Posterior vena cava (tissue), 2 donors: ENCODE measurements around the gene CCDC127. TPM values are rescaled to one million over a fixed set of nuclear protein-coding genes. Genes with fewer than 3 reads are reported as not detected.

Experiments
- DNase-seq: peaks from one replicate; pipeline ENCODE4 v3.0.0-alpha.2; 2020; ENCODE audit warnings: low spot score
- intact Hi-C, 2 donors: fragments of 100-400 bp; cut with DNase I; formaldehyde crosslinking; loops; one replicate each; pipeline versions ENCODE4 v1.14.1 to v1.14.2; 2022 to 2023
- total RNA-seq, 2 donors: library from RNA; stranded (reverse); fragmentation: NEBNext Ultra II Directional; extraction: Animal tissue kit (Norgen Biotek cat#: 25700); gene quantifications; one replicate each; pipeline ENCODE4 v1.2.1, GENCODE V29; 2021
- donor health status: DM: yes; HTN: yes; CAD: no.
- donor health status: DM: yes; HTN: yes; CAD: no.

Gene CCDC127
- total RNA-seq, 2 donors from 2014 or later = 5.8 to 6.9 TPM

DNA sequence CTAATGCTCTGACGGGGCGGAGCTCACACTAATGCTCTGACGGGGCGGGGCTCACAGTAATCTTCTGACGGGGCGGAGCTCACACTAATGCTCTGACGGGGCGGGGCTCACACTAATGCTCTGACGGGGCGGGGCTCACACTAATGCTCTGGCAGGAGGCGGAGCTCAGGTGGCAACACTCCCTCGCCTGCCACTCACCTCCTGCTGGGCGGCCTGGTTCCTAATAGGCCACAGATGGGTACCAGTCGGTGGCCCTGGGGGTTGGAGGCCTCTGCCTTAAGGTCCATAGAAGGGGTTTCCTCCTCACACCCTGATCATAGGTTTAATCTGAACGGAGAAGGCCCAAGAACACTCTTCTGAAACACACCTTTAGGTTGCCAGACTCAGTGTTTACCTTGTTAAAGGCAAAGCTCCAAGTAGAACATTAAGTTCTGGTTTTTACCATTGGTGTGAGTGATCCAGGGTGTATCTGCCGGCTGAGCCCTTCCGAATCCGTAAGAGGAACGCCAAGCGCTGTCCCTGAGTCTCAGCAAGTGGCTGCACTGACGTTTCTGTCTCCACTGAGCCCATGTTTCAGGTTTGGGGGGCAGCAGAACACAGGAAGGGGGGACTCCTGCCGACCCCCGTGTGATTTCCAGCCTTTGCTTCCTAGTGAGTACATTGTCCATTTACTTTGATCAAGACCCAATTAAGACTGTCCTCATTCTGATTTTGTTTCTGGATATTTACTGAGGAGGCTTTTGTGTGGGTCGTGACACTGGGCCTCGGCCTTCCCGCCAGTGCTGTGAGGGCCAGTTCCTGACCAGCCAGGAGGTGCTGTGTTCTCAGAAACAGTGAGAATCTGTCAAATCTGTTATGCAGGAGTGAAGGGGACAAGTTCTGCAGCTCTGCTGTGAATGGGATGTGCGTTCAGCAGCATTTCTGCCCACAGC lies 51.2 kb downstream of the CCDC127 start:
- peak; percentile 71 for DNase-seq
- intact Hi-C loops = no loop called here

DNA sequence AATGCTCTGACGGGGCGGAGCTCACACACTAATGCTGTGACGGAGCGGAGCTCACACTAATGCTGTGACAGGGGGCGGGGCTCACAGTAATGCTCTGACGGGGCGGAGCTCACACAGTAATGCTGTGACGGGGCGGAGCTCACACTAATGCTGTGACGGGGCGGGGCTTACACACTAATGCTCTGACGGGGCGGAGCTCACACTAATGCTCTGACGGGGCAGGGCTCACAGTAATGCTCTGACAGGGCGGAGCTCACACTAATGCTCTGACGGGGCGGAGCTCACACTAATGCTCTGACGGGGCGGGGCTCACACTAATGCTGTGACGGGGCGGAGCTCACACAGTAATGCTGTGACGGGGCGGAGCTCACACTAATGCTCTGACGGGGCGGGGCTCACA lies 53.2 kb downstream of the CCDC127 start:
- intact Hi-C loops = loop anchor here in 1 of 2 donors (2.0 to 5.0 kb wide), 2 partner anchors 36 to 1558 kb away; no protein-coding TSS in a partner anchor
- peak; percentile 26 for DNase-seq

DNA sequence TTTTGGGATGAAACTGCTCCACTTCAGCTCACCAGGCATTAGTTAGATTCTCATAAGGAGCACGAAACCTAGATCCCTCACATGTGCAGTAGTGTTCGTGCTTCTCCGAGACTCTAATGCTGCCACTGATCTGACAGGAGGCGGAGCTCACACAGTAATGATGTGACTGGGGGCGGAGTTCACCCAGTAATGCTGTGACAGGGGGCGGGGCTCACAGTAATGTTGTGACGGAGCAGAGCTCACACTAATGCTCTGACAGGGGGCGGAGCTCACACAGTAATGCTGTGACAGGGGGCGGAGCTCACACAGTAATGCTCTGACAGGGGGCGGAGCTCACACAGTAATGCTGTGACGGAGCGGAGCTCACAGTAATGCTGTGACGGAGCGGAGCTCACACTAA lies 53.7 kb downstream of the CCDC127 start:
- intact Hi-C loops = loop anchor here in 1 of 2 donors (2.0 to 5.0 kb wide), 2 partner anchors 37 to 1558 kb away; no protein-coding TSS in a partner anchor
- DNase-seq = peak; percentile 48

DNA sequence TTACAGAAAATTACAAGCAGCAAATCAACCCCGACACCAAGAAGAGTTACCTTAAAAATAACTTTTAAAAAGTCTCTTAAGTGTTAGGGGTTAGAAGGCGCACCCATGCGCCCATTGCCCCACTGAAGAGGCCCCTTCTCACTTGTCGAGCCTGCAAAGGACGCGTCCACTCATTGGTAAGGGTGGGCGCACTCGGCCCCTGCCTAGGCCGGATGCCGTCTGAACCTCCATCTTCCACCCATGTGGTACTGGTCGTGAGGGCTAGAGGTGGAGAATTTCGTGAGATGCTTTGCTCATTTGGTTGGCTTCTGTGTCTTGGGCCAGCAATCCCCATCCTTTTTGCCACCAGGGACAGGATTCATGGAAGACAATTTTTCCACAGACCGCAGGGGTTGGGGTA lies 54.1 kb downstream of the CCDC127 start:
- DNase-seq = peak; percentile 45
- intact Hi-C loops = loop anchor here in 1 of 2 donors (2.0 to 5.0 kb wide), 2 partner anchors 37 to 1558 kb away; no protein-coding TSS in a partner anchor

DNA sequence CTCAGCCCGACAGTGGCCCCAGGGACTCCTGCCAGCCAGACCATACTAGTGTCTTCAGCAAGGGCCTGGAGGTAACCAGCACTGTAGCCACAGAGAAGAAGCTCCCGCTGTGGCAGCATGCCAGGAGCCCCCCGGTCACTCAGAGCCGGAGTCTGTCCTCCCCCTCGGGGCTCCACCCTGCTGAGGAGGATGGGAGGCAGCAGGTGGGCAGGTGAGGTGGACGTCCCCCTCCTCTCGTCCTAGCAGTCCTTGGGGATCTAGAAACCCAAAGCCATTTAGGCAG lies 54.7 kb downstream of the CCDC127 start:
- intact Hi-C loops = loop anchor here in 1 of 2 donors (5.0 kb wide), 1 partner anchor 1559 kb away; no protein-coding TSS in a partner anchor
- peak; percentile 76 for DNase-seq

DNA sequence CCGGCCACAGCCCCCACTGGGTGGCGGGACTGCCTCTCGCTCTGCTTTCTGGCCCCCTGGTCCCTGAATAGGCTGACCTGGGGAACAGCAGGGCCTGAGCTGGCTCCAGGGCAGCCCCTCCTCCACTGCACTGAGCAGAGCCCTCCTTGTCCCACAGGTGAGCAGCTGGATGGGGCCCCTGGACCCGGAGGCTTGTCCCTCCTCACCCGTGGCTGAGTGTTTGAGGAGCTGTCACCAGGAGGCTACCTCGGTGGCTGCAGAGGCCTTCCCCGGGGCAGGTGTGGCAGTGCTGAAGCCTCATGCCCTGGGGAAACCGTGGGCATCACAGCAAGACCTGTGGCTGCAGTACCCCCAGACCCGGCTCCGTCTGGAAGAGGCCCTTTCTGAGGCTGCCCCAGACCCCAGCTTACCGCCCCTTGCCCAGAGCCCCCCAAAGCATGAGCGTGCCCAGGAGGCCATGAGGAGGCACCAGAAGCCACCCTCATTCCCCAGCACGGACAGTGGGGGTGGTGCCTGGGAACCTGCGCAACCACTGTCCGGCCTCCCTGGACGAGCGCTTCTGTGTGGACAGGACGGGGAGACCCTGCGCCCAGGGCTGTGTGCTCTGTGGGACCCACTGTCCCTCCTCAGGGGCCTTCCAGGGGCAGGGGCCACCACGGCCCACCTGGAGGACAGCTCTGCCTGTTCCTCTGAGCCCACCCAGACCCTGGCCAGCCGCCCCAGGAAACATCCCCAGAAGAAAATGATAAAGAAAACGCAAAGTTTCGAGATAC lies 55.2 kb downstream of the CCDC127 start:
- intact Hi-C loops = loop anchor here in 1 of 2 donors (5.0 kb wide), 1 partner anchor 1560 kb away; no protein-coding TSS in a partner anchor
- peak; percentile 62 for DNase-seq

DNA sequence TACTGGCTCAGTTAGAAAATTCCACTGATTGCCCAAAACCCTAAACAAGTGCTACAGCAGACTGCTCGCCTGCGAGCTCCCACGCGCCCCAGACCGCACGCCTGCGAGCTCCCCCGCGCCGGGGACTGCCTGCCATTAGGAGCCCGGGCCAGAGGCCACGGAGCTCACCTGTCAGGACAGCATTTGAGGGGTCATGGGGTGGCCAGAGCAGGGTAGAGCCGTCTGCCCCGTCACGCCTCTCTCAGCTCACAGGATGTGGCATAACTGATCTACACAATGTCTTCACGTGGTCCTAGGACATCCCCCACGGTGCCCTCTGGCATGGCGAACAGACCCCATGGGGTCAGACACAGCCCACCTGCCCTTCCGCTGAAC lies 55.8 kb downstream of the CCDC127 start:
- intact Hi-C loops = loop anchor here in 1 of 2 donors (5.0 kb wide), 1 partner anchor 1560 kb away; no protein-coding TSS in a partner anchor
- DNase-seq = no peak

DNA sequence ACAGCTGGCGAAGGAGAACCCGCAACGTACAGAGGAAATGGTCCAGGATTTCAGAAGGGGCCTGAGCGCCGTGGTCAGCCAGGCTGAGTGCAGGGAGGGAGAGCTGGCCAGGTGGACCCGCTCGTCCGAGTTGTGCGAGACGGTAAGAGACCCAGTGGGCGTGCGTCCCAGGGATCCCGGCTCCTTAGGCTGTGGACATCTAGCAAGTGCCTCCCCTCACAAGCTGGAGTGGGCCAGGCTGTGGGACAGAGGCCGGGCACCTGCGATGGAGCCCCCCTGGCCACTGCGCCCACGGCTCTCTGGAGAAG lies 56.2 kb downstream of the CCDC127 start:
- DNase-seq = peak; percentile 70
- intact Hi-C loops = loop anchor here in 1 of 2 donors (5.0 kb wide), 1 partner anchor 1561 kb away; no protein-coding TSS in a partner anchor

DNA sequence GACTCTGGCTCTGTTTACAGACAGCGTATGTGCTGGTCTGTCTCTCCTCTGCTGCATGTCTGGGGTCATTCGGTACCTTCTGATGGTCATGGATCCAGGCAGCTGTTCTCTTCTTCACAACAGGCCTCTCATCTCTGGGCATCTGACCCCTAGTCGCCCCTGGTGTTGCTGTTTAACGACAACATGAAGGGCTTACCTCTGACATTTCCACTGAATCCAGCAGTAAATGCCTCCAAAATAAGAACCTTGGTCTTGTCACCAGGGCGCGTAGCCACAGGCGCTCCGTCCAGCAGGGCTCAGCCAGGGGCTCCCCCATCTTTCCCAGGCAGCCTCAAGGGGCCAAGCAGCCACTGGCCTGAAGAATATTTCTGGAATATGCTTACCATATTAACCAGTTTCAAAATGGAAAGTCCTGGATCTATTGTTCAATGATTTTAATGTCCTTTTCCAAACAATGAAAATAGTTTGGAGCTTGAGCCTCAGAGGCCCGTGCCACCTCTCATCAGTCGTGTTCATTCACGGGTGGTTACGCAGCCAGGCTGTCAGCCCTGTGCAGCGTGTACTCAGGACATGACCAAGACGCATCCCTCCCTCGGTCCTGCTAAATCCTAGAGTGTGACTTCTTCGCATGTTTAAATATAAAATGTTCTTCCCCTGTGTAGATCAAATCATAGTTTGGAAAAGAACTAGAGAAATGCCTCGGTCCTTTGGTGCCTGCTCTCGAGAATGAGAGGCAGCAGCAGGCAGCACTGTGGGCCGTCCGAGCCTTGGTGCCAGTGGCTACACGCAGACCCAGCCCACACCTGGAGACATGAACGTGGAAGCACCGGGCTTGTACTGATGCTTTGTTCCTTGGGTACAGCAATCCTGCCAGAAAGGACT lies 56.8 kb downstream of the CCDC127 start:
- intact Hi-C loops = loop anchor here in 1 of 2 donors (5.0 kb wide), 1 partner anchor 1561 kb away; no protein-coding TSS in a partner anchor
- peak; percentile 45 for DNase-seq

DNA sequence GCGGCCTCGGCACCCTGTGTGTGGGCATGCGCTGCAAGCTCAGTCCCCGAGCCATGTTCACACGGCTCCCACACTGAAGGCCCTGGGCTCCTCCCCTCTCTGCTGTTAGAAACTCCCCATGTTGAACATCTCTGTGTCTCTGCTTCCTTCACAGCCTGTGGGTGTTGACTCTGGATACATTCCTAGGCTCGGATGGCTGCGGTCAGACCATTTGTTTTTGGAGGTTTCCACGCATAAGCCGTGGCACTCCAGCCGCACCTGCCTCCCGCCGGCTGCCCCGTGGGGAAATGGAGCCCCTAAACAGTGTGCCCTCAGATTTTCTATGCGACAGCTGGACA lies 57.8 kb downstream of the CCDC127 start:
- intact Hi-C loops = loop anchor here in 1 of 2 donors (5.0 kb wide), 1 partner anchor 1562 kb away; no protein-coding TSS in a partner anchor

DNA sequence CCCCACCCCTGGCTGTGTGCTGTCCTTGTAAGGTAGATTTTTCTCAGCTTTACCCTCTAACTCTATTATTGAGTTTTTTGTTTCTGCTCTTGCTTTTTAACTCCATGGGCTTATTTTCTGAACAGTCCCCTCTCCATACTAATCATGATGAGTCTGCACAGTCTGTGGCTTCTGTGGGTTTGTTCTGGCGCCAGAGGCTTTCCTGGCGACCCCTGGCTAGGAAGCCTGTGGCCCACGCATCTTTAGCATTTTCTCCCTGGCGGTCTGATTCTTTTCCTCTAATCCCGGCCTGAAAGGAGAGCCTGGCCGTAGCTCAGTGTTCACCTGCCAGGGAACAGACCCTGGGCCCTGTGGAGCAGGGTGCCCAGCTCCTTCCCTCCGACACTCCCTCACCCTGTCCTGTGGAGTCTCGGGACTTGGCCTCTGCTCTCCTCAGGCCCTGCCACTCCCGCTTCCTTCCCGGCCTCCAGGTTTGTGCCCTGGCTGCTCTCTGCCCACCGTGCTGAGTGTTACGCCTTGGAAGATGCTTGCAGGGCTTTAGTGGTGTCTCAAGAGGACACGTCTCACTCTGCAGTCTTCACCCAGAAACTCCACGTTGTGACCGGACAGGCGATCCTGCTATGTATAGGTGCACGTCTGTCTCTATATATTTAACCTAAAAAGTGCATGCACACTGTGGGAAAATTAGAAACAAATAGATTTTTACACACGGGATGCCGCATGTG lies 58.3 kb downstream of the CCDC127 start:
- peak; percentile 55 for DNase-seq
- intact Hi-C loops = loop anchor here in 1 of 2 donors (5.0 kb wide), 1 partner anchor 1563 kb away; no protein-coding TSS in a partner anchor

More for the DNA sequence above, 57.8 kb downstream of the CCDC127 start:
- no peak for DNase-seq

DNA sequence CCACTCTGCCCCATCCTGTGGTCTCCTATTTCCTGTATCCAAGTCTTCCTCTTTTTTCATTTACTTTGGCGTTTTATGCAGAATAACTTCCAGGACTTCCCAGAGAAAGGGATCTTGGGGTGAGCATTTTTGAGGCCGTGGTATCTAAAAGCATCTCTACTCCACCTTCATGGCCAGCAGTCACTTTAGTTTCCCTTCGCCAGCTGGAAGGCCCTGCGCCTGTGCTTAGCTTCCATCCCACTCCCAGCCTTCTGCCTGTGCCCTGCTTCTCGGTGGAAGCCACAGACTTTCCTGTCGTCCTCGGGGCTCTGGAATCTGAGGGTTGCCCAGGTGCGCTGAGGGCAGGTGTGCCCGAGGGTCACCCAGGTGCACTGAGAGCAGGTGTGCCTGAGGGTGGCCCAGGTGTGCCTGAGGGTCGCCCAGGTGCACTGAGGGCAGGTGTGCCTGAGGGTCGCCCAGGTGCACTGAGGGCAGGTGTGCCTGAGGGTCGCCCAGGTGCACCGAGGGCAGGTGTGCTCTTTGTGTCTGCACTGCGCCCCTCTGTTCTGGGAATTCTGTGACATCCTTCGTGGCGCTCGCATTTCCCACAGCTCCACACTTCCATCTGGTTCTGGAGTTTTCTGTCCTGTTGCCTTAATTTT lies 59.0 kb downstream of the CCDC127 start:
- intact Hi-C loops = no loop called here
- peak; percentile 30 for DNase-seq

DNA sequence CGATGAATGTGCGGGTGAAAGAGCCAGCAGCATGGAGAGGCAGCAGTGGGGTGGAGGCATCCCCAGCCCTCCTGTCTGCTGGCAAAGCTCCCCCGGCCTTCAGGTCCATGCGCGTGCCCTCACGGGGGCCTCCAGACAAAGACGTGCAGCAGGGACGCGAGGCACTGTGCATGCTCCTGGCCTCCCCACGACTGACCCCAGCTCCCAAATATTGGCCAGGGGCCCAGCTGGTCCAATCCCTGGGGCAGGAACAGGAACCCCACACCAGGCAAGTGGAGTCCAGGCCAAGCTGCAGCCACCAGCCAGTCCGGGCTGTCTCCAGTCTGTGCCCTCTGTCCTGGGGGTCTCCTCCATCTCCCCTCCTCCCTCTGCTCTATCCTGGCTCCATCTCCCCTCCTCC lies 60.2 kb downstream of the CCDC127 start:
- DNase-seq = peak; percentile 29
- intact Hi-C loops = no loop called here

DNA sequence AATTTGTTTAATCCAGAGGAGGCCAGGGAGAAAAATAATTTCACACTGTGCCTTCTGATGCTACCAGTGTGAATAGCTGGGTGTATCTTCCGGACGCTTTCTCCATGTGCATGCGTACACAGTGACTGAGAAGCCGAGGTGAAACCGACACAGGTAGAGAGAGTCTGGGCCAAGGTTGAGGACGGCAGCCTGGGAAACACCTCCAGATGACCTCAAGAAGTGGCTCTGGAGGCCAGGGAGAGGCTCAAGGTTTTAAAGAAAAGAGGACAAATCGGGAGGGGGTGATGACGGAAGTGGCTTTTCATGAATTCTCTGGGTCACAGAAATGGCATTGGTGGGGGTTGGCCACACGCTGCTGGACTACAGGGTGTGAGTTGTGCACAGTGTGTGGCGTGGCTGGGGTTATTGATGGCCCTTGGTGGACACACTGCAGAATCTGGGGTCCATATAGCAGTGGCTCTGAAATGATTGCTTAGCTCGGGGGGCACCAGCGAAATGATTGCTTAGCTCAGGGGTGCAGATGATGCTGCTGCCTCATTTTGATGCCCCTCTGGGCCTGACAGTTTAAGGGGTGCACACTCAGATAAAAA lies 60.7 kb downstream of the CCDC127 start:
- peak; percentile 34 for DNase-seq

DNA sequence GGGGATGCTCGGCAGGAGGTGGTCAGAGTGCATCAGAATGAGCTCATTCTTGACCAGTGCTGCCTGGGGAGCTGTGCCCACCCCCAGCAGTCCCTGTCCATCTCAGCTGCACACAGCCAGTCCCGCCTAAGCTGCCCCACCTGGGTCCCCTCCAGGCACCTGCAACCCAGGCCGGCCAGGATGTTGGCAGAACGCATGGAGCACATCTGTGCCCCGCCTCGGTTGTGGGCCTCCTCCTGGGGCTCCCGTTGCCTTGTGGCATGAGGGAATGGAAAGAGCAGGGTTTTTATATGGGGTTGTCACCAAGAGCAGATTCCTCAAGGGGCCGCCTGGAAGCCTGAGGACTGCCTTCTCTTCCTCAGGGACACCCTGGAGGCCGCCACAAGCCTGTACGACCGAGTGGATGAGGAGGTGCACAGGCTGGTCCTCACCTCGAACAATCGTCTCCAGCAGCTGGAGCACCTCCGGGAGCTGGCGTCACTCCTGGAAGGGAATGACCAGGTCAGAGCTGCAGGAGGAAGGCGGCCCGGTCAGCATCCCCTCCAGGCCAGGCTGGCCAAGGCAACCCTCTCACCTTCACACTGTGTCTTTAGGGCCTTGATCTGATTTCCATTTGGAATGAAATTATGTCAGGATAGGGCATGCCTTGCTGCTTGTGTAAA lies 61.4 kb downstream of the CCDC127 start:
- no peak for DNase-seq

More for the DNA sequence above, 60.7 kb downstream of the CCDC127 start:
- intact Hi-C loops = no loop called here

DNA sequence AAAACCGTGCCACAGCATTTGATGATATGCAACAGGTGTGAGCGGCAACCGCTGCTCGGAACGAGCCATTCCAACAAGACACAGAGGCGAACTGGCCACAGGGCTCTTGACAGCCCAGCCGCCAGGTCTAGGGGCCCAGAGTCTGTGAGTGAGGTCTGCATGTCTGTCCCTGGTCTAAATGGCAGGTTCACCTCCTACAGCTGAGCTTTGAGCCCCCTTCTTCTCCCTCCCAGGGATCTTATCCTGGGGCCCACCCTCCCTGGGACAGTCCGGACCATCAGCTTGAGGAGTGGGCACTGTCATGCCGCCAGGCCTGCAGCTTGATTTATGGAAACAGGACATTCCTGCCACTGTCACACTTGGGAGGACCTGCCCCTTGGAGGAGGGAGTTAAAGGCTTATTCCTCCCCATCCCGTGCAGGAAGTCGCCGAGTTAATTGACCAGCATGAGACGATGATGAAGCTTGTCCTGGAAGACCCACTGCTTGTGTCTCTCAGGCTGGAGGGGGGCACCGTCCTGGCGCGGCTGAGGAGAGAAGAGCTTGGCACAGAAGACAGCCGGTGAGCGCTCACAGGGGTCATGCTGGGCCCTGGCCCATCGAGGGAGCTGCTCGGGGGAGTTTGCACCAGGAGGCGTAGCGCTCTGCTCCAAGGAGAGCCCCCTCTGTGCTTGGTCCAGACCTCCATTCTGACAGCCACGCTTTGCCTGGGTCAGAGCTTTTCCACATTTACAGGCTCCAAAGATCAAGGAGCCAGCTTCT lies 62.1 kb downstream of the CCDC127 start:
- intact Hi-C loops = no loop called here

More for the DNA sequence above, 61.4 kb downstream of the CCDC127 start:
- intact Hi-C loops = no loop called here

More for the DNA sequence above, 62.1 kb downstream of the CCDC127 start:
- peak; percentile 62 for DNase-seq
